HCT116 (cell line): ENCODE data around the gene ZFHX3. TPM values are rescaled to one million over a fixed set of nuclear protein-coding genes. Genes with fewer than 3 reads are reported as not detected.

Experiments
- ATAC-seq: fragments of 200-7000 bp; cut with Tn5 transposase; 2 replicates; pipeline ENCODE4 v1.9.1; 2020; ENCODE audit warnings: mild to moderate bottlenecking, moderate library complexity
- BruUV-seq: library from RNA; stranded (reverse); fragments of 400-500 nt; replicated peaks from 2 replicates; lab custom pipeline; 2021; lab: Mats Ljungman, UMichigan
- CTCF ChIA-PET: fragments of 300-600 bp; sonication (Branson Sonifier 250); formaldehyde crosslinking; loops from one replicate; lab custom pipeline; 2021; ENCODE audit warnings: antibody characterized with exemption; lab: Charles Lee
- POLR2A ChIA-PET: fragments of 300-600, 350-600 bp; sonication (Branson Sonifier 250); formaldehyde crosslinking; loops from one replicate; lab custom pipeline; 2021; ENCODE audit warnings: antibody characterized with exemption; lab: Charles Lee
- RAD21 ChIA-PET, 2 experiments: fragments of 300-600 bp; sonication (Branson Sonifier 250); formaldehyde crosslinking; loops; one replicate each; lab custom pipeline; 2023; ENCODE audit warnings: low total read pairs in 2 of 2; ENCODE audit not compliant: uncharacterized antibody in 2 of 2, unreplicated experiment in 2 of 2, low non-redundant PET in 1 of 2; lab: Charles Lee
- DNase-seq: peaks from one replicate; pipeline ENCODE4 v3.0.0-alpha.2; 2010; ENCODE audit warnings: low read depth, low spot score
- H2AFZ ChIP-seq: fragments of 200-600 bp; shearing (Covaris generic), sonication (generic); 2 replicates; pipeline ENCODE4 v1.6.1; 2017; ENCODE audit warnings: low read depth, mixed run types, mixed read lengths, antibody characterized with exemption, low read length; ENCODE audit not compliant: poor library complexity, severe bottlenecking
- H3K27ac ChIP-seq: 2 replicates; pipeline ENCODE4 v1.5.1; 2012; ENCODE audit warnings: low read depth, low read length
- H3K27me3 ChIP-seq: fragments of 200-600 bp; sonication (generic); 2 replicates; pipeline ENCODE4 v1.6.1; 2016; ENCODE audit warnings: mixed run types, low read length, mixed read lengths; ENCODE audit not compliant: insufficient read depth
- H3K36me3 ChIP-seq, 2 experiments: fragments of 200-500 bp in 1 of 2; fragments of 200-600 bp in 1 of 2; sonication (Bioruptor generic) in 1 of 2; sonication (generic) in 1 of 2; 2 replicates each; pipeline versions ENCODE4 v1.5.1 to v1.6.1; 2014 to 2016; ENCODE audit warnings: low read length in 2 of 2, inconsistent platforms in 1 of 2, mixed read lengths in 1 of 2, mixed run types in 1 of 2; ENCODE audit not compliant: insufficient read depth in 2 of 2, control insufficient read depth in 1 of 2
- H3K4me1 ChIP-seq, 2 experiments: fragments of 200-600 bp in 1 of 2; sonication (generic) in 1 of 2; 2 replicates each; pipeline versions ENCODE4 v1.5.1 to v1.6.1; 2012 to 2017; ENCODE audit warnings: low read length in 2 of 2, inconsistent platforms in 1 of 2, mild to moderate bottlenecking in 1 of 2, mixed read lengths in 1 of 2, mixed run types in 1 of 2, moderate library complexity in 1 of 2; ENCODE audit not compliant: insufficient read depth in 2 of 2, control insufficient read depth in 1 of 2
- H3K4me2 ChIP-seq: fragments of 200-600 bp; sonication (generic); 2 replicates; pipeline ENCODE4 v1.6.1; 2017; ENCODE audit warnings: mixed run types, low read length, mixed read lengths
- H3K4me3 ChIP-seq, 2 experiments: fragments of 200-600 bp in 1 of 2; sonication (generic) in 1 of 2; replicated peaks in 1 of 2; 2 replicates each; pipeline ENCODE4 v1.5.1; 2011 to 2016; ENCODE audit warnings: low read length in 2 of 2, control low read depth in 1 of 2, low read depth in 1 of 2, mild to moderate bottlenecking in 1 of 2, mixed read lengths in 1 of 2, mixed run types in 1 of 2
- H3K79me2 ChIP-seq: fragments of 200-600 bp; sonication (generic); 2 replicates; pipeline ENCODE4 v1.6.1; 2017; ENCODE audit warnings: mild to moderate bottlenecking, mixed run types, low read length, moderate library complexity, mixed read lengths; ENCODE audit not compliant: insufficient read depth
- H3K9ac ChIP-seq: fragments of 200-600 bp; sonication (generic); 2 replicates; pipeline ENCODE4 v1.6.1; 2016; ENCODE audit warnings: low read length, mixed read lengths
- H3K9me2 ChIP-seq: fragments of 200-600 bp; sonication (generic), shearing (Covaris generic); 2 replicates; pipeline ENCODE4 v1.6.1; 2017; ENCODE audit warnings: mixed run types, mild to moderate bottlenecking, moderate library complexity; ENCODE audit not compliant: insufficient read depth
- H3K9me3 ChIP-seq, 2 experiments: fragments of 200-500 bp in 1 of 2; fragments of 200-600 bp in 1 of 2; sonication (Bioruptor generic) in 1 of 2; sonication (generic) in 1 of 2; 2 replicates each; pipeline ENCODE4 v1.6.1; 2014 to 2017; ENCODE audit warnings: low read length in 2 of 2, mixed read lengths in 2 of 2, inconsistent platforms in 1 of 2, low read depth in 1 of 2, mild to moderate bottlenecking in 1 of 2, mixed run types in 1 of 2, moderate library complexity in 1 of 2; ENCODE audit not compliant: control insufficient read depth in 1 of 2, insufficient read depth in 1 of 2
- H4K20me1 ChIP-seq: fragments of 200-600 bp; sonication (generic), shearing (Covaris generic); 2 replicates; pipeline ENCODE4 v1.6.1; 2017; ENCODE audit warnings: mixed run types, mild to moderate bottlenecking, moderate library complexity; ENCODE audit not compliant: insufficient read depth
- CBX3 ChIP-seq: IDR thresholded peaks from 2 replicates; pipeline ENCODE4 v1.6.1; 2012; ENCODE audit warnings: low read depth
- CEBPB ChIP-seq: IDR thresholded peaks from 2 replicates; pipeline ENCODE4 v1.6.1; 2012; ENCODE audit warnings: low read depth
- ELF1 ChIP-seq: IDR thresholded peaks from 2 replicates; pipeline ENCODE4 v1.6.1; 2012; ENCODE audit warnings: low read depth, borderline replicate concordance
- EZH2 ChIP-seq: fragments of 200-600 bp; sonication (generic); IDR thresholded peaks from 2 replicates; pipeline ENCODE4 v1.6.1; 2017; ENCODE audit warnings: antibody characterized with exemption, mixed run types
- FOSL1 ChIP-seq: IDR thresholded peaks from 2 replicates; pipeline ENCODE4 v1.6.1; 2012; ENCODE audit warnings: low read depth
- JUND ChIP-seq: IDR thresholded peaks from 2 replicates; pipeline ENCODE4 v1.6.1; 2012
- MAX ChIP-seq: IDR thresholded peaks from 2 replicates; pipeline ENCODE4 v1.6.1; 2012
- POLR2A ChIP-seq: IDR thresholded peaks from 2 replicates; pipeline ENCODE4 v1.7.0; 2011; ENCODE audit warnings: borderline replicate concordance; ENCODE audit not compliant: insufficient read depth, insufficient read length; ENCODE audit errors: extremely low read depth
- RAD21 ChIP-seq: IDR thresholded peaks from 2 replicates; pipeline ENCODE4 v1.6.1; 2012; ENCODE audit warnings: low read depth, mild to moderate bottlenecking
- SIN3A ChIP-seq: IDR thresholded peaks from 2 replicates; pipeline ENCODE4 v1.6.1; 2012; ENCODE audit warnings: low read depth
- SP1 ChIP-seq: IDR thresholded peaks from 2 replicates; pipeline ENCODE4 v1.6.1; 2012; ENCODE audit warnings: low read depth
- SRF ChIP-seq: IDR thresholded peaks from 2 replicates; pipeline ENCODE4 v1.6.1; 2012; ENCODE audit warnings: low read depth
- intact Hi-C: fragments of 100-400 bp; cut with micrococcal nuclease; formaldehyde crosslinking; loops from 2 replicates; pipeline ENCODE4 v1.10.0; 2022
- total RNA-seq: library from RNA; stranded (reverse); gene quantifications from one replicate; pipeline ENCODE4 v1.2.1, GENCODE V29; 2021; ENCODE audit not compliant: unreplicated experiment
- TF ChIP-seq, protein P1 (sequence below): IDR thresholded peaks from 2 replicates; pipeline ENCODE4 v1.6.1; 2012; ENCODE audit warnings: low read depth

The ZFHX3 gene
- total RNA-seq, 1 experiment from 2014 or later, result 6.3 TPM

- TF ChIP-seq SIN3A, result no peak
- no peak for TF ChIP-seq FOSL1
- no peak for TF ChIP-seq MAX
- TF ChIP-seq ELF1, result no peak
- no peak for TF ChIP-seq EZH2
- TF ChIP-seq, protein P1, sequence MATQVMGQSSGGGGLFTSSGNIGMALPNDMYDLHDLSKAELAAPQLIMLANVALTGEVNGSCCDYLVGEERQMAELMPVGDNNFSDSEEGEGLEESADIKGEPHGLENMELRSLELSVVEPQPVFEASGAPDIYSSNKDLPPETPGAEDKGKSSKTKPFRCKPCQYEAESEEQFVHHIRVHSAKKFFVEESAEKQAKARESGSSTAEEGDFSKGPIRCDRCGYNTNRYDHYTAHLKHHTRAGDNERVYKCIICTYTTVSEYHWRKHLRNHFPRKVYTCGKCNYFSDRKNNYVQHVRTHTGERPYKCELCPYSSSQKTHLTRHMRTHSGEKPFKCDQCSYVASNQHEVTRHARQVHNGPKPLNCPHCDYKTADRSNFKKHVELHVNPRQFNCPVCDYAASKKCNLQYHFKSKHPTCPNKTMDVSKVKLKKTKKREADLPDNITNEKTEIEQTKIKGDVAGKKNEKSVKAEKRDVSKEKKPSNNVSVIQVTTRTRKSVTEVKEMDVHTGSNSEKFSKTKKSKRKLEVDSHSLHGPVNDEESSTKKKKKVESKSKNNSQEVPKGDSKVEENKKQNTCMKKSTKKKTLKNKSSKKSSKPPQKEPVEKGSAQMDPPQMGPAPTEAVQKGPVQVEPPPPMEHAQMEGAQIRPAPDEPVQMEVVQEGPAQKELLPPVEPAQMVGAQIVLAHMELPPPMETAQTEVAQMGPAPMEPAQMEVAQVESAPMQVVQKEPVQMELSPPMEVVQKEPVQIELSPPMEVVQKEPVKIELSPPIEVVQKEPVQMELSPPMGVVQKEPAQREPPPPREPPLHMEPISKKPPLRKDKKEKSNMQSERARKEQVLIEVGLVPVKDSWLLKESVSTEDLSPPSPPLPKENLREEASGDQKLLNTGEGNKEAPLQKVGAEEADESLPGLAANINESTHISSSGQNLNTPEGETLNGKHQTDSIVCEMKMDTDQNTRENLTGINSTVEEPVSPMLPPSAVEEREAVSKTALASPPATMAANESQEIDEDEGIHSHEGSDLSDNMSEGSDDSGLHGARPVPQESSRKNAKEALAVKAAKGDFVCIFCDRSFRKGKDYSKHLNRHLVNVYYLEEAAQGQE, result no peak
These were observed 142.3 kb downstream of the ZFHX3 start (continued) for GRCh38 chr16:72905581-72905980.

DNA sequence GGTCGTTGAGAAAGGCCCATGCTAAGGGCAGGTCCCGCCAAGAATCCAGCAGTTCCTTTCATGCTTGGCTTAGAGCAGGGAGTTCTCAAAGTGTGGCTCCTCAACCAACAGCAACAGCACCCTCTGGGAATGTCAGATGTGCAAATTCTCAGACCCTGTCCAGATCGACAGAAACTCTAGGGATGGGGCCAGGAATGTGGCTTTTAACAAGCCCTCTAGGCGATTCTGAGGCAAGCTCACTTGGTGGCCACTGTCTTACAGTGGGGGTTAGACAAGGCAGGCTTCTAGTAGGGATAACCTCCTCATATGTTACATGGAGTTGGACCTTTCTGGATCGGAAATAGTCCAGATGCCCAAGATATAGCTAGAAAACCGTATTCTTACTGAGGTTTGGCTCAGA is 144.8 kb downstream of the ZFHX3 start:
- H3K4me2 ChIP-seq, result no peak overlapping the region
- H2AFZ ChIP-seq, result no peak overlapping the region
- H3K9me2 ChIP-seq, result no peaks in the 10 kb centered on the region
- H3K4me3 ChIP-seq, result no peak overlapping the region
- no peaks in the 10 kb centered on the region for H3K79me2 ChIP-seq
- H3K36me3 ChIP-seq, result no peaks in the 10 kb centered on the region
- H3K27me3 ChIP-seq, result no peaks in the 10 kb centered on the region
- intact Hi-C loops, result no loop called here
- no peaks in the 10 kb centered on the region for H4K20me1 ChIP-seq
- ChIA-PET POLR2A (interaction anchor here (0.6 kb wide), 1 partner anchor 156 kb away, joined by 3 read pairs; no protein-coding TSS in a partner anchor), CTCF (no interaction called here), RAD21 (no interaction called here)
- ATAC-seq, result no peak
- H3K4me1 ChIP-seq, result peaks cover 0 to 6% of the 10 kb centered on the region in 2 experiments; a peak in 1 of 4 replicates
- H3K27ac ChIP-seq, result no peak overlapping the region
- BruUV-seq, result no TSS peak
- DNase-seq, result no peak
- no peaks in the 10 kb centered on the region for H3K9me3 ChIP-seq
- no peak overlapping the region for H3K9ac ChIP-seq
- TF ChIP-seq POLR2A (no peak), CEBPB (no peak), RAD21 (no peak), CBX3 (no peak), MAX (no peak), ELF1 (no peak), JUND (no peak), SIN3A (no peak), SRF (no peak), FOSL1 (no peak), SP1 (no peak)
- TF ChIP-seq, protein P1, result no peak
